ENCODE data around the gene ACAP3.

- TF ChIP-seq CTCF (conservative IDR thresholded peaks at IDR 0.05; ENCODE audit: low read depth in 2 of 2), result no peak
- TF ChIP-seq REST (IDR thresholded peaks at IDR 0.05; ENCODE audit: unreplicated experiment), result no peak
- no peak for TF ChIP-seq EZH2phosphoT487 (IDR thresholded peaks at IDR 0.05; ENCODE audit: unreplicated experiment)
Observed at GRCh38 chr1:1328254-1328653, 20.5 kb upstream of the ACAP3 start.

Measured in GM23338 (cell line).